ENCODE data around the gene SLC40A1. TPM values are rescaled to one million over a fixed set of nuclear protein-coding genes. Genes with fewer than 3 reads are reported as not detected.

SLC40A1 gene
- polyA plus RNA-seq, 1 experiment: 5.2 TPM

GRCh38 chr2:189544318-189545042, 36.1 kb downstream of the SLC40A1 start:
- Histone ChIP-seq H3K4me3 (ENCODE audit: low read depth, low read length) (no peak overlapping the region), H3K27ac (ENCODE audit: low read depth, low read length) (no peak overlapping the region), H3K9me3 (ENCODE audit: control insufficient read depth, insufficient read depth, low read length) (no peaks in the 10 kb centered on the region), H3K27me3 (ENCODE audit: control insufficient read depth, insufficient read depth, low read length) (no peaks in the 10 kb centered on the region)
- ChIA-PET CTCF (no interaction called here), POLR2A (no interaction called here)
- DNase-seq (ENCODE audit: low read depth, low spot score): no peak
- no peak for TF ChIP-seq CTCF (IDR thresholded peaks at IDR 0.05; ENCODE audit: low read depth, low read length)

GRCh38 chr2:189543367-189543766, 37.2 kb downstream of the SLC40A1 start:
- no peak for DNase-seq (ENCODE audit: low read depth, low spot score)
- ChIA-PET CTCF (no interaction called here), POLR2A (no interaction called here)

DNA sequence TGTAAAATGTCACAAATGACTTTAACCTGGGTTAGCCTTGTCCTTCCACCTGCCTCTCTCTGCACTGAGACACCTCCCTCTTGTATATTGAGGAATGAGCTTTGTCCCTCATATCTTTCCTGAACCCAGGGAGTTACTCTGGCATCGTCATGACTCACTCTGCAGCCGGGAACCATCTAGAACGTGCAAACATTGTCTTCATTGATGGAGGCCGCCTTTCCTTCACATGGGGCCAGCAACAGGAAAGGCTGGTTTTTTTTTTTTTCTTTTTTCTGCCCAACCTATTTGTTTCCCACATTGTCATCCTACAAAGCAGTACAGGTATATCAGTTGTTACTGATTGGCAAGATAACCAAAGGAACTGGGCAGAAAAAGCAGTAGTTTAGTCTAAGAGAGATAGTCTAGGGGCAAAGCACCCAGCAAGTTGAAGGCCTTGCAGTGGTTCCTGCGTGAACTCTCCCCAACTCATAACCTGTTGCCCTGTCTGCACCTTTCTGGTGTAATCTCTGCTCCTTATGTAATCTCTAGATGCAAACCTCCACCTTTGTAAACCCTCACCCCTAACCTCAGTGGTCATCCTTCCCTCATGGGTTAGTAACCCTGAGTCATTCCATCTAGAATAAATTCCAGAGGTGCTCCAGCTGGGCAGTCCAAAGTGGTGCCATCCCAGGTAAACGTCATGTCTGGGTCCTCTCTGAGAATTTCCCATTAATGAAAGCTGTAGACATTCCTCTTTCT, 38.3 kb downstream of the SLC40A1 start:
- DNase-seq (ENCODE audit: low read depth, low spot score): no peak
- H3K4me3 ChIP-seq (ENCODE audit: low read depth, low read length): no peak overlapping the region
- H3K27me3 ChIP-seq (ENCODE audit: control insufficient read depth, insufficient read depth, low read length): no peaks in the 10 kb centered on the region
- no peak for TF ChIP-seq CTCF (IDR thresholded peaks at IDR 0.05; ENCODE audit: low read depth, low read length)
- CTCF ChIA-PET: no interaction called here
- POLR2A ChIA-PET: no interaction called here
- no peaks in the 10 kb centered on the region for H3K9me3 ChIP-seq (ENCODE audit: control insufficient read depth, insufficient read depth, low read length)
- H3K27ac ChIP-seq (ENCODE audit: low read depth, low read length): no peak overlapping the region

More at GRCh38 chr2:189543367-189543766, 37.2 kb downstream of the SLC40A1 start:
- no peaks in the 10 kb centered on the region for H3K9me3 ChIP-seq (ENCODE audit: control insufficient read depth, insufficient read depth, low read length)
- TF ChIP-seq CTCF (IDR thresholded peaks at IDR 0.05; ENCODE audit: low read depth, low read length): no peak
- no peak overlapping the region for H3K4me3 ChIP-seq (ENCODE audit: low read depth, low read length)
- no peaks in the 10 kb centered on the region for H3K27me3 ChIP-seq (ENCODE audit: control insufficient read depth, insufficient read depth, low read length)
- no peak overlapping the region for H3K27ac ChIP-seq (ENCODE audit: low read depth, low read length)

- H3K27me3 ChIP-seq (ENCODE audit: control insufficient read depth, insufficient read depth, low read length): no peaks in the 10 kb centered on the region
- no peak for TF ChIP-seq CTCF (IDR thresholded peaks at IDR 0.05; ENCODE audit: low read depth, low read length)
- ChIA-PET POLR2A (no interaction called here), CTCF (no interaction called here)
- no peak for DNase-seq (ENCODE audit: low read depth, low spot score)
- H3K4me3 ChIP-seq (ENCODE audit: low read depth, low read length): no peak overlapping the region
- H3K27ac ChIP-seq (ENCODE audit: low read depth, low read length): no peak overlapping the region
- H3K9me3 ChIP-seq (ENCODE audit: control insufficient read depth, insufficient read depth, low read length): no peaks in the 10 kb centered on the region
Measured at GRCh38 chr2:189541591-189541990, 39.0 kb downstream of the SLC40A1 start.

GRCh38 chr2:189540551-189540950, 40.0 kb downstream of the SLC40A1 start:
- no peaks in the 10 kb centered on the region for H3K27me3 ChIP-seq (ENCODE audit: control insufficient read depth, insufficient read depth, low read length)
- no peak for DNase-seq (ENCODE audit: low read depth, low spot score)
- CTCF ChIA-PET: interaction anchor here (0.9 kb wide), 1 partner anchor 66 kb away, joined by 3 read pairs; no protein-coding TSS in a partner anchor
- no peak overlapping the region for H3K4me3 ChIP-seq (ENCODE audit: low read depth, low read length)
- H3K9me3 ChIP-seq (ENCODE audit: control insufficient read depth, insufficient read depth, low read length): no peaks in the 10 kb centered on the region
- TF ChIP-seq CTCF (IDR thresholded peaks at IDR 0.05; ENCODE audit: low read depth, low read length): no peak
- POLR2A ChIA-PET: no interaction called here
- H3K27ac ChIP-seq (ENCODE audit: low read depth, low read length): no peak overlapping the region
